ENCODE results near the gene DENND4A. TPM values are rescaled to one million over a fixed set of nuclear protein-coding genes. Genes with fewer than 3 reads are reported as not detected.

The DENND4A gene
- total and polyA plus RNA-seq, 3 donors from 2014 or later = 16.5 to 65.7 (median 63.4) TPM

DNA sequence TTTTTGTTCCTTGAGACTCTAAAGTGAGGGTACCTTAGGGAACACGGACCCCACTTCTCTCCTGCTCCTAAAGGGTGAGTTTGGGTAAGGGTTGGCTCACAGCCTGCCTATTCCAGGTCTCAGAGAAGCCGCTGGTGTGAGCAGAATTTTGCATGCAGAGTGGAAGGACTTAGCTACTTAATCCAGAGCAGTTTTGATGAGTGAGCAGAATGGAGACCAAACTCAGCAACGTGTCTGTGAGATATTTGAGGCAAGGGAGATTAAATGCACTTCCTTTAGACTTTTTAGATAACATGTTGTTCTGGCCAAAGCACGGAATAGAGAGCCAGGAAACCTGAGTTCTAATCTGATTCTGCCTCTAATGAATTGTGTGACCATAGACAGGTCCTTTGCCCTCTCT is 165.2 kb downstream of the DENND4A start:
- 76 to 77% methylated on average over 4 of the region's 4 CpGs for WGBS, 2 donors
- H3K27me3 ChIP-seq = no peaks in the 10 kb centered on the region
- H3K27ac ChIP-seq = no peak overlapping the region
- H3K4me3 ChIP-seq = no peak overlapping the region
- intact Hi-C loops (cut with DNase I; ENCODE audit: low total_unique reads) = no loop called here
- no peak for DNase-seq
- H3K36me3 ChIP-seq (ENCODE audit: low read depth, missing control alignments) = no peaks in the 10 kb centered on the region
- TF ChIP-seq, protein P1, sequence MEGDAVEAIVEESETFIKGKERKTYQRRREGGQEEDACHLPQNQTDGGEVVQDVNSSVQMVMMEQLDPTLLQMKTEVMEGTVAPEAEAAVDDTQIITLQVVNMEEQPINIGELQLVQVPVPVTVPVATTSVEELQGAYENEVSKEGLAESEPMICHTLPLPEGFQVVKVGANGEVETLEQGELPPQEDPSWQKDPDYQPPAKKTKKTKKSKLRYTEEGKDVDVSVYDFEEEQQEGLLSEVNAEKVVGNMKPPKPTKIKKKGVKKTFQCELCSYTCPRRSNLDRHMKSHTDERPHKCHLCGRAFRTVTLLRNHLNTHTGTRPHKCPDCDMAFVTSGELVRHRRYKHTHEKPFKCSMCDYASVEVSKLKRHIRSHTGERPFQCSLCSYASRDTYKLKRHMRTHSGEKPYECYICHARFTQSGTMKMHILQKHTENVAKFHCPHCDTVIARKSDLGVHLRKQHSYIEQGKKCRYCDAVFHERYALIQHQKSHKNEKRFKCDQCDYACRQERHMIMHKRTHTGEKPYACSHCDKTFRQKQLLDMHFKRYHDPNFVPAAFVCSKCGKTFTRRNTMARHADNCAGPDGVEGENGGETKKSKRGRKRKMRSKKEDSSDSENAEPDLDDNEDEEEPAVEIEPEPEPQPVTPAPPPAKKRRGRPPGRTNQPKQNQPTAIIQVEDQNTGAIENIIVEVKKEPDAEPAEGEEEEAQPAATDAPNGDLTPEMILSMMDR (IDR thresholded peaks at IDR 0.05) = no peak
- TF ChIP-seq POLR2A (IDR thresholded peaks at IDR 0.05) = no peak
- no peaks in the 10 kb centered on the region for H3K4me1 ChIP-seq
- H3K9me3 ChIP-seq = no peaks in the 10 kb centered on the region

DNA sequence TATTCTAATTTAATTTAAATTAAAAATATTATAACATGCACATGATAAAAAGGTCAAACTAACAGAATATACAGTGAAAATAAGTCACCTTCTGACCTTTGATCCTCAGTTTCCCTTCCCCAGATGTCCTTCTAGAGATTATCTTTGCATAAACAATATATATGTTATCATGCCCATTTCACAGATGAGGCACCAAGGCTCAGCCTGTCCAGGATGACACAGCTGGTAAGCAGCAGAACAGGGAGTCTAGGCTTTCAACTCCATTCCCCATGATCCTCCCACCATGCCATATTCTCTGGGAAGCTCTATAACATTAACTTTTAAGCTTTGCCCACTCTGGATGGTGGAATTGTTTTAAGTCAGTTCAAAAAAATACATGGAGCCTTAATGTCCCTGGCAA is 169.0 kb downstream of the DENND4A start:
- Histone ChIP-seq H3K4me1 (no peaks in the 10 kb centered on the region), H3K9me3 (no peaks in the 10 kb centered on the region), H3K27me3 (no peaks in the 10 kb centered on the region), H3K36me3 (ENCODE audit: low read depth, missing control alignments) (no peaks in the 10 kb centered on the region), H3K4me3 (no peak overlapping the region), H3K27ac (no peak overlapping the region)
- intact Hi-C loops (cut with DNase I; ENCODE audit: low total_unique reads) = no loop called here
- TF ChIP-seq, protein P1 (IDR thresholded peaks at IDR 0.05) = no peak
- no peak for TF ChIP-seq POLR2A (IDR thresholded peaks at IDR 0.05)
- DNase-seq = no peak

DNA sequence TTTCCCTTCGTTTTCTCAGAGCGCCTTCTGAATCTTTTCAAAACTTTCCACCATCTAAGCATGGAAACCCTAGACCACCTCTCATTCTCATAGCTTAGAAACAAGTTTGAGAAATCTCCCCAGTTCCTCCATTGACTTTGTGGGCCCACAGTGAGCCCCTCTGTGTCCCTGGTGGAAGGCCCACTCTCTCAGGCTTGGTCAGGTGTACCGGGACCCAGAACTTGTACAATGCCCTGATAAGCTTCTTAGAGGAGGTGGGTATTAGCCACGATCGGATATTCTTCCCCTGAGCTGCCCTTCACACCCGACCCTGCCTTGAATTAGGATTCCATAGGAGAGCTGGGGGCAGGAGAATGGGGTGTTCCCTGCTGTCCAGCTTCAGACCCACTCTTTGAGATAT is 170.5 kb downstream of the DENND4A start, which contains the start of gene SLC24A1:
SLC24A1 (plus strand) TSS at position 301 of the 400 bp plus-strand sequence. CDS start 2,143 bp downstream, outside the sequence.
- H3K4me1 ChIP-seq = no peaks in the 10 kb centered on the region
- intact Hi-C loops (cut with DNase I; ENCODE audit: low total_unique reads) = no loop called here
- 86 to 89% methylated on average over 6 of the region's 6 CpGs for WGBS, 2 donors
- DNase-seq = no peak
- no peak within 1 kb of the TSS for H3K4me3 ChIP-seq
- no peaks in the 10 kb centered on the region for H3K9me3 ChIP-seq
- TF ChIP-seq POLR2A (IDR thresholded peaks at IDR 0.05) = no peak
- TF ChIP-seq, protein P1 (IDR thresholded peaks at IDR 0.05) = no peak
- H3K27ac ChIP-seq = no peak within 1 kb of the TSS
- no peaks in the 10 kb centered on the region for H3K27me3 ChIP-seq
- no peaks in the 10 kb centered on the region for H3K36me3 ChIP-seq (ENCODE audit: low read depth, missing control alignments)

DNA sequence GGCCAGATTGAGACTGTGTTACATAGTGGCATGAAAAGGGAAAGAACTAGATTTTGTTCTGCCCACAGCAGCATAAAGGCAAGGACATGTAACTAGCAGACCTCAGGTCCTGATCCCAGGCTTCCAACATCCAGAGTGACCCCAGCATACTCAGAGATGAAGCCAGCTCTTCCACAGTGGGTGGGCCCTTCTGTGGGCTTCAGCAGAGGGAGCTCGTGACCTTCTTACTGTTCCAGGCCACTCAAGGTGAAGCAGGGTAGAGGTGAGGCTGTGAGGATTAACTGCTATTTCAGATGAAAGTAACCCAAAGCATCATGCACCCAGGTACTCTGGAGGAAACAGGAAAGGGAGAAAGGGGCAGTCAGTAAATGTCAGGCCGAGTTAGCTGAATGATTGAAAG is 171.3 kb downstream of the DENND4A start:
- H3K4me3 ChIP-seq = no peak overlapping the region
- 91 to 92% methylated on average over 2 of the region's 2 CpGs for WGBS, 2 donors
- intact Hi-C loops (cut with DNase I; ENCODE audit: low total_unique reads) = no loop called here
- H3K27ac ChIP-seq = no peak overlapping the region
- no peaks in the 10 kb centered on the region for H3K4me1 ChIP-seq
- no peaks in the 10 kb centered on the region for H3K9me3 ChIP-seq
- no peaks in the 10 kb centered on the region for H3K27me3 ChIP-seq
- TF ChIP-seq, protein P1 (IDR thresholded peaks at IDR 0.05) = no peak
- no peak for TF ChIP-seq POLR2A (IDR thresholded peaks at IDR 0.05)
- H3K36me3 ChIP-seq (ENCODE audit: low read depth, missing control alignments) = no peaks in the 10 kb centered on the region
- DNase-seq = no peak

DNA sequence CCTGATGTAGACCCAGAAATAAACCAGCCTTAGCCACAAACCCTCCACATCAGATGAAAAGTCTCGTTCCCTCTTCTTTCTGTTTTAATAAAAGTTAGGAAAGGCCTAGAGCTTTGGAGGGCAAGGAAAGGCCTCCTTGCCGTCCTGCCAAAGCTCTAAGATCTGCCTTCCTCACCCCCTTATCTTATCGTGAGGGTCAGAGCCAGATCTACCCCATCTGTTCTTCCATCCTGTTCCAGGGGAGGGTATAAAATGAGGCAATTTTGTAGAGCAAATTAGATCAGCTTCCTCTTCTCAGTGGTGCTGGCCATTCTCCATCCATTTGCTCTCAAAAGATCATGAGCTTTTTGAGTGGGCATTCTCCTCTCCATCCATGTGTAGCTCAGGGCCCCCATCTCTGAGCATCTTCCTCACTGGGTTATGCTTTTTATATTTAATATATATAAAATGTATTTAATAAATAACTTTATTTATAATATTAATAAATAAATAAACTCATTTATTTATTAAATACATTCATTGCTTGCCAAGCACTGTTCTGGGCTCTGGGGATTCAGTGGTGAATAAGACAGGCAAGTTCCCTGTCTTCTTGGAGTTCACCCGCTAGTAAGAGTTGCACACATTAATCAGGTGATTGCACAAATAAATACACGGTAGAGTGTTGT is 172.3 kb downstream of the DENND4A start:
- H3K4me3 ChIP-seq = no peak overlapping the region
- H3K27me3 ChIP-seq = no peaks in the 10 kb centered on the region
- intact Hi-C loops (cut with DNase I; ENCODE audit: low total_unique reads) = no loop called here
- 84 to 85% methylated on average over 5 of the region's 5 CpGs for WGBS, 2 donors
- no peaks in the 10 kb centered on the region for H3K4me1 ChIP-seq
- H3K27ac ChIP-seq = no peak overlapping the region
- no peaks in the 10 kb centered on the region for H3K9me3 ChIP-seq
- H3K36me3 ChIP-seq (ENCODE audit: low read depth, missing control alignments) = no peaks in the 10 kb centered on the region
- TF ChIP-seq, protein P1 (IDR thresholded peaks at IDR 0.05) = no peak
- TF ChIP-seq POLR2A (IDR thresholded peaks at IDR 0.05) = no peak
- no peak for DNase-seq
